CD4-positive, alpha-beta memory T cell (primary cell): Measurements from ENCODE around the gene USH1C. TPM values are rescaled to one million over a fixed set of nuclear protein-coding genes. Genes with fewer than 3 reads are reported as not detected.

ENCODE experiments used
- CTCF ChIA-PET: fragments of 350-600 bp; sonication (Branson Sonifier 250); formaldehyde crosslinking; loops from one replicate; lab custom pipeline; 2021; ENCODE audit warnings: inconsistent platforms; ENCODE audit not compliant: partially characterized antibody; lab: Charles Lee
- POLR2A ChIA-PET: fragments of 350-600 bp; sonication (Branson Sonifier 250); formaldehyde crosslinking; loops from one replicate; lab custom pipeline; 2021; ENCODE audit not compliant: partially characterized antibody; lab: Charles Lee
- DNase-seq, 5 donors: peaks; one replicate each; pipeline versions ENCODE4 v3.0.0 to v3.0.0-alpha.2; 2020 to 2022; ENCODE audit warnings: mixed read lengths in 1 of 5
- H3K27ac ChIP-seq: one replicate; pipeline ENCODE4 v1.7.0; 2013; ENCODE audit warnings: low read depth, low read length
- H3K27me3 ChIP-seq: 2 replicates; pipeline ENCODE4 v1.7.0; 2013; ENCODE audit warnings: mild to moderate bottlenecking, low read length, moderate library complexity; ENCODE audit not compliant: insufficient read depth
- H3K36me3 ChIP-seq: 2 replicates; pipeline ENCODE4 v1.7.0; 2013; ENCODE audit warnings: mild to moderate bottlenecking, low read length, moderate library complexity; ENCODE audit not compliant: insufficient read depth
- H3K4me1 ChIP-seq: 2 replicates; pipeline ENCODE4 v1.7.0; 2013; ENCODE audit warnings: mild to moderate bottlenecking, low read length, moderate library complexity; ENCODE audit not compliant: insufficient read depth
- H3K4me3 ChIP-seq, 2 donors: one replicate each; pipeline ENCODE4 v1.7.0; 2013; ENCODE audit warnings: low read length in 2 of 2, mild to moderate bottlenecking in 1 of 2
- H3K9me3 ChIP-seq, 2 donors: one replicate each; pipeline ENCODE4 v1.7.0; 2013; ENCODE audit warnings: low read length in 2 of 2, control low read depth in 1 of 2; ENCODE audit not compliant: control insufficient read depth in 1 of 2
- H3K27ac Mint-ChIP-seq, 7 donors: one replicate each; pipeline ENCODE4 v1.8.0; 2020 to 2021; ENCODE audit warnings: mixed read lengths in 7 of 7, mild to moderate bottlenecking in 6 of 7, inconsistent platforms in 3 of 7, moderate library complexity in 3 of 7
- H3K27me3 Mint-ChIP-seq, 2 donors: one replicate each; pipeline ENCODE4 v1.8.0; 2020 to 2021; ENCODE audit warnings: mixed read lengths in 2 of 2
- H3K36me3 Mint-ChIP-seq, 2 donors: one replicate each; pipeline ENCODE4 v1.8.0; 2020 to 2021; ENCODE audit warnings: mixed read lengths in 2 of 2, inconsistent platforms in 1 of 2, mild to moderate bottlenecking in 1 of 2
- H3K4me1 Mint-ChIP-seq, 4 donors: one replicate each; pipeline ENCODE4 v1.8.0; 2020 to 2021; ENCODE audit warnings: mixed read lengths in 4 of 4, mild to moderate bottlenecking in 1 of 4
- H3K4me3 Mint-ChIP-seq, 8 donors: one replicate each; pipeline ENCODE4 v1.8.0; 2020 to 2021; ENCODE audit warnings: mixed read lengths in 8 of 8, mild to moderate bottlenecking in 7 of 8, moderate library complexity in 6 of 8, inconsistent platforms in 3 of 8
- H3K9me3 Mint-ChIP-seq, 8 donors: one replicate each; pipeline ENCODE4 v1.8.0; 2020 to 2021; ENCODE audit warnings: mixed read lengths in 8 of 8, mild to moderate bottlenecking in 5 of 8, inconsistent platforms in 3 of 8, moderate library complexity in 1 of 8
- intact Hi-C: fragments of 100-400 bp; cut with micrococcal nuclease; formaldehyde crosslinking; loops from one replicate; pipeline ENCODE4 v1.15.1; 2023
- polyA plus RNA-seq, 2 donors: library from polyadenylated mRNA; unstranded; fragments of 300-500 nt; fragmentation: Illumina TruSeq; gene quantifications; one replicate each; pipeline ENCODE4 v1.2.3, GENCODE V29; 2021
- total RNA-seq, 2 experiments: library from RNA; stranded (reverse); gene quantifications; one replicate each; pipeline ENCODE4 v1.2.3, GENCODE V29; 2021

The USH1C gene
- total and polyA plus RNA-seq, 4 experiments from 2014 or later: not detected

DNA sequence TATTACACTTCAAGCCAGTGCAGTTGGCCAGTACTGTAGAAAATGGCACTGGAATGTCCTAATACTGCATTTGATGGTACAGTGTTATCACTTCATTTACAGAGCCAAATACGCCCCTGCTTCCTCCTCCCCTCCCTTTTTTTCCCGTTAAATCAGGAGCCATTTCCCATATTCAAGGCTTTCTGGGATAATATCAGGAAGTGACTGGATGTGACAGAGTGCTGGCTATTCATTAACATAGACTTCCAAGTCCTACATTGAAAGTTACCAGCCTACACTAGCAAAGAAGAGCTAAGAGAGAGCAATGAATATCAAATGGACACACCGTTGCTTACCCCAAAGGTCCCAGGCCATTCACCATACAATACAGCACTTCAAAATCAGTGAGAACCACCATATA is 35.4 kb downstream of the USH1C start:
- H3K9me3 ChIP-seq: no peaks in the 10 kb centered on the region
- H3K4me1 Mint-ChIP-seq: peaks cover 0 to 2% (median 0%) of the 10 kb centered on the region in 4 donors
- H3K9me3 Mint-ChIP-seq: no peaks in the 10 kb centered on the region
- H3K27ac Mint-ChIP-seq: peak overlapping the region in 1 of 7 donors; percentile 33
- CTCF ChIA-PET: interaction anchor here (0.5 to 6.7 kb wide), 7 partner anchors 9 to 324 kb away, joined by 3 to 98 read pairs (median 6); no protein-coding TSS in a partner anchor
- no peaks in the 10 kb centered on the region for H3K27me3 ChIP-seq
- H3K4me3 Mint-ChIP-seq: no peak overlapping the region
- no peaks in the 10 kb centered on the region for H3K4me1 ChIP-seq
- no peak overlapping the region for H3K4me3 ChIP-seq
- H3K36me3 ChIP-seq: no peaks in the 10 kb centered on the region
- intact Hi-C loops: loop anchor here (10.0 kb wide), 1 partner anchor 724 kb away; no protein-coding TSS in a partner anchor
- no peak overlapping the region for H3K27ac ChIP-seq
- DNase-seq: no peak
- H3K36me3 Mint-ChIP-seq: no peaks in the 10 kb centered on the region
- H3K27me3 Mint-ChIP-seq: peaks cover 4 to 11% of the 10 kb centered on the region in 2 donors
- POLR2A ChIA-PET: no interaction called here

DNA sequence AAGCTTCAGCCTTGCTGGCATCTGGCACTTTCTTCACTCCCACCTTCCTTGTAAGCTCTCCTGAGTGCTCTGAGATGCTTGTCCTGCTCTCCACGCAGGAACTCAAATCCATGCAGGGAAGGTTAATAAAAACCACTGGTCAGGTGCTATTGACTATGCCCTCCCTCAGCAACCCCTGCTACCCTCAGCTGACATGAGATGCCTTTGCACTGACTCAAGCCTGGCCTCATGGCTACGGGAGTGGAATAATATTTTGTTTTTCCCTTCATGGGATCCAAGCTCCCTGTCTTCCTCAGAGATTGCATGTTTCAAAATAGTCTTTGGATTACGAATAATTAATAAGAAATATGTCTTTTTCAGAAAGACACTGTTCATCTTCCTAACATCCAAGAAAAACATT is 35.9 kb downstream of the USH1C start:
- H3K36me3 ChIP-seq: no peaks in the 10 kb centered on the region
- H3K27me3 ChIP-seq: no peaks in the 10 kb centered on the region
- no peak overlapping the region for H3K27ac ChIP-seq
- DNase-seq: no peak
- POLR2A ChIA-PET: no interaction called here
- H3K9me3 ChIP-seq: no peaks in the 10 kb centered on the region
- no peaks in the 10 kb centered on the region for H3K36me3 Mint-ChIP-seq
- peaks cover 4 to 11% of the 10 kb centered on the region in 2 donors for H3K27me3 Mint-ChIP-seq
- intact Hi-C loops: loop anchor here (10.0 kb wide), 1 partner anchor 724 kb away; no protein-coding TSS in a partner anchor
- H3K4me1 ChIP-seq: no peaks in the 10 kb centered on the region
- no peak overlapping the region for H3K4me3 Mint-ChIP-seq
- no peak overlapping the region for H3K27ac Mint-ChIP-seq
- CTCF ChIA-PET: interaction anchor here (0.5 to 6.7 kb wide), 9 partner anchors 8 to 324 kb away, joined by 3 to 98 read pairs (median 6); no protein-coding TSS in a partner anchor
- H3K4me1 Mint-ChIP-seq: peaks cover 0 to 2% (median 0%) of the 10 kb centered on the region in 4 donors
- H3K4me3 ChIP-seq: no peak overlapping the region
- H3K9me3 Mint-ChIP-seq: no peaks in the 10 kb centered on the region

DNA sequence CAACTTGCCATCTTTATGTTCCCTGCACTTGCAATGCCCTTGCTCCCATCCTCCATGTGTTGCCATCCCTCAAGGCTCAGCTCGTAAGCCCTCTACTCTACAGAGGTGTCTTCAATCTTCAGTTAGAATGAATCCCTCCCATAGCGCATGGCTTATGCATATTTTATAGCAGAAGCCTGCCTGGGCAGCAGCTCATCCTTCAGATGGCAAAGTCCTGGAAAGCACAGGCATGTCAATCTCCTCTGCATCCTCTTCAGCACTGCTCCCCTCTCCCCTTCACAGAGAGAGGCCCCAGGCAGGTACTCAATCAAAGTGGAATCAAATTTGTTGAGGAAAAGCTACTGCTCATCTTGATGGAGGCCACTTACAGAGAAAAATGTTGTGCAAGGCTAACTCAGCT is 36.4 kb downstream of the USH1C start:
- intact Hi-C loops: loop anchor here (10.0 kb wide), 1 partner anchor 723 kb away; no protein-coding TSS in a partner anchor
- Mint-ChIP-seq H3K27ac (no peak overlapping the region), H3K36me3 (no peaks in the 10 kb centered on the region), H3K4me3 (no peak overlapping the region), H3K9me3 (no peaks in the 10 kb centered on the region), H3K4me1 (peaks cover 0 to 2% (median 0%) of the 10 kb centered on the region in 4 donors), H3K27me3 (peaks cover 3 to 8% of the 10 kb centered on the region in 2 donors)
- ChIA-PET CTCF (interaction anchor here (1.1 to 6.7 kb wide), 9 partner anchors 12 to 323 kb away, joined by 3 to 98 read pairs (median 6); no protein-coding TSS in a partner anchor), POLR2A (no interaction called here)
- Histone ChIP-seq H3K36me3 (no peaks in the 10 kb centered on the region), H3K4me1 (no peaks in the 10 kb centered on the region), H3K27me3 (no peaks in the 10 kb centered on the region), H3K9me3 (no peaks in the 10 kb centered on the region), H3K27ac (no peak overlapping the region), H3K4me3 (no peak overlapping the region)
- DNase-seq: no peak

DNA sequence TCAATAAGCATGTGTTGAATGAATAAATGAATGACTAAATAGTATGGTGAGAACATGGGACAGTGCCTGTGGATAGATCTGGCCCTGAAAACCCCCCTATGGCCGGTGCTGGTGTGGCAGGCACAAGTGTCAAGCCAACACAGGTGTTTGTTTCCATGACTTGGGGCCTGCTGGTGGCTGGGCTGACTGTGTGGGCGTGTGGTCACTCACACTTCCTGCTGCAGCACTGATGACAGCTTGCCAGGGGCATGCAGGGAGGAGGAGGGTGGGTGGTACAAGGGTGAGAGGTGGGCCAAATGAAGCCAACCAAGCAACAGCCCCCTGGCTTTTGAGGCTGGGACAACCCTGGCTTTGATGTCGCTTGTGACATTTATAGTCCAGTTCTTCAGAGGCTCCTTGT is 37.3 kb downstream of the USH1C start:
- no peak for DNase-seq
- no peak overlapping the region for H3K4me3 ChIP-seq
- no peaks in the 10 kb centered on the region for H3K4me1 ChIP-seq
- peaks cover 0 to 2% (median 0%) of the 10 kb centered on the region in 4 donors for H3K4me1 Mint-ChIP-seq
- no peaks in the 10 kb centered on the region for H3K9me3 ChIP-seq
- H3K9me3 Mint-ChIP-seq: no peaks in the 10 kb centered on the region
- POLR2A ChIA-PET: no interaction called here
- no peaks in the 10 kb centered on the region for H3K36me3 ChIP-seq
- H3K4me3 Mint-ChIP-seq: no peak overlapping the region
- no peak overlapping the region for H3K27ac ChIP-seq
- CTCF ChIA-PET: interaction anchor here (1.2 to 6.7 kb wide), 6 partner anchors 13 to 277 kb away, joined by 4 to 98 read pairs (median 12); no protein-coding TSS in a partner anchor
- intact Hi-C loops: loop anchor here (10.0 kb wide), 1 partner anchor 722 kb away; no protein-coding TSS in a partner anchor
- H3K27ac Mint-ChIP-seq: no peak overlapping the region
- no peaks in the 10 kb centered on the region for H3K27me3 ChIP-seq
- H3K27me3 Mint-ChIP-seq: peaks cover 3 to 7% of the 10 kb centered on the region in 2 donors
- no peaks in the 10 kb centered on the region for H3K36me3 Mint-ChIP-seq

DNA sequence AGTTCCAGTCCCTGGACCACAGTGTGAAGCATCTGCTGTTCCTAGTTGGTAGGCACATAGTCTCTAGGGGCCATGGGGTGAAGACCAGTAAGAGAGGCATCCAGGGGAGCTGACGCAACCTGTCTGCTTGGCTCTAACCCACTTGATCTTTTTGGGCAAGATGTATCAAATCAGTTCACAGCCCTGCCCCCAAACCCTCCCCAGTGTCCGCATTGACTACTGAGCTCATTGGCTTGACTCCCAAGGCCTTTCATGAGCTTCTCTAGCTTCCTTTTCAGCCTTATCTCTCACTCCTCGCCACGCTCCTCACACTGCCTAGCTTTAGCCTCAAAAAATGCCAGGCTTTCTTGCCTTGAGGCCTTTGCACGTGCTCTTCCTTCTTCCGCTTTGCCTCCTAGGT is 37.9 kb downstream of the USH1C start:
- no peak overlapping the region for H3K27ac ChIP-seq
- H3K27me3 ChIP-seq: no peaks in the 10 kb centered on the region
- H3K4me3 ChIP-seq: no peak overlapping the region
- H3K9me3 Mint-ChIP-seq: no peaks in the 10 kb centered on the region
- peaks cover 0 to 2% (median 0%) of the 10 kb centered on the region in 4 donors for H3K4me1 Mint-ChIP-seq
- H3K27me3 Mint-ChIP-seq: peaks cover 3 to 7% of the 10 kb centered on the region in 2 donors
- no peak overlapping the region for H3K4me3 Mint-ChIP-seq
- H3K27ac Mint-ChIP-seq: no peak overlapping the region
- no peak for DNase-seq
- ChIA-PET POLR2A (no interaction called here), CTCF (interaction anchor here (0.6 to 6.7 kb wide), 7 partner anchors 13 to 276 kb away, joined by 3 to 98 read pairs (median 15); partner anchors contain the start of gene KCNJ11)
- no peaks in the 10 kb centered on the region for H3K36me3 Mint-ChIP-seq
- intact Hi-C loops: loop anchor here (10.0 kb wide), 1 partner anchor 722 kb away; no protein-coding TSS in a partner anchor
- H3K4me1 ChIP-seq: no peaks in the 10 kb centered on the region
- H3K36me3 ChIP-seq: no peaks in the 10 kb centered on the region
- no peaks in the 10 kb centered on the region for H3K9me3 ChIP-seq

DNA sequence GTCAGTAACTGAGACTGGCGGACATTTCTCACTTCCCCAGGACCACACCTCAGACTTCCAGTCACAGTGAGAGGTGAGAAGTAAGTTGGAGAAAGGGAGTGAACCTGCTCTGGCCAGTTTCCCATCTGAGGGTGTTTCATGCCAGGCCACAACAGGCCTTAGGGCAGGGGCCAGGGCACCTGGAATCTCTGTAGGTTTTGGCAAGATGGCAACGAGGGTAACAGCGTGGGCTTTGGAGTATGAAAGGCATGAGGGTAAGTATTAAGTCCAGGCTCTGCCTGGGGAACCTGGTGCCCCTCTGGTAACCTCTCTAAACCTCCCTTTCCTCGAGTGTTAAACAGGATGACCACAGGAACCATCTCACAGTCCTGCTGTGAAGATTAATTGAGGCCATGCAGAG is 39.1 kb downstream of the USH1C start:
- peaks cover 0 to 2% (median 0%) of the 10 kb centered on the region in 4 donors for H3K4me1 Mint-ChIP-seq
- POLR2A ChIA-PET: no interaction called here
- intact Hi-C loops: loop anchor here (10.0 kb wide), 1 partner anchor 720 kb away; no protein-coding TSS in a partner anchor

DNA sequence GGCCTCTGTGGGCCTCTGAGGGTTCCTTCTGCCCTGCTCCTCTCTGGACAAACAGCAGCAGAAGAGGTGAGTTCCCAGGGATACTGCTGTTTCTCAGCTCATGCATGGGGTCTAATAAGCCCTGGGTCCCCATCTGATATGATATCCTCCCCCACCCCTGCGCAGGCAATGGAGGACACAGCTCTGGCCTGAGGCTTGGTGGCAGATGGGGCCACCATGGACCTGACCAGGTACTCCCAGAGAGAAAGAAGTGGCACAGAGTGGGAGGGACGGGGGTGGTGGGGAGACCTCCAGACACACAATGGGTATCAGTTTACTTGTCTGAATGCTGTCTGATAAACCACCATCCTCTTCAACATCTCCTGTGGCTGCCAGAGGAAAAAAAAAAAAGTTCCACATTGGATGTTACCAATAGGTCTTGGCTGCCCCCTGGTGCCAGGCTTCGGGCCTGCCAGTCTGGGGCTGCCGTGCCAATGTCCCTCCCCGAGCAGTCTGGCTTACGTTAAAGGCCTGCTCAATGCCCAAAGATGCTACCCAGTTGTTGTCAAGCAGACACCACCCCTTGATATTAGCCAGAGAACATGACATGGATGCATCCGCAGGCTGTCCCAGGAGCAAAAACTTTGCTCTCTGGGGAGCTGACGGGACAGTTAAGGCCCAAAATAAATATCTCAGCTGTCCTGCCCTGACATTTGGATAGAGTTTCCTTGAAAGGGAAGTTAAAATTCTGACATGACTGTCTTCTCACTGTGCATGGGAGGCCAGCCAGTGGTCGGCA is 39.7 kb downstream of the USH1C start:
- H3K27ac ChIP-seq: no peak overlapping the region
- Mint-ChIP-seq H3K27ac (peak overlapping the region in 1 of 7 donors; percentile 47), H3K4me1 (peaks cover 0 to 2% (median 0%) of the 10 kb centered on the region in 4 donors), H3K36me3 (no peaks in the 10 kb centered on the region), H3K4me3 (no peak overlapping the region), H3K27me3 (peaks cover 3 to 6% of the 10 kb centered on the region in 2 donors), H3K9me3 (no peaks in the 10 kb centered on the region)
- H3K4me1 ChIP-seq: no peaks in the 10 kb centered on the region
- no peaks in the 10 kb centered on the region for H3K27me3 ChIP-seq
- H3K4me3 ChIP-seq: no peak overlapping the region
- POLR2A ChIA-PET: no interaction called here
- CTCF ChIA-PET: interaction anchor here (0.7 to 6.7 kb wide), 11 partner anchors 9 to 719 kb away, joined by 3 to 98 read pairs (median 6); partner anchors contain the start of gene KCNJ11
- H3K9me3 ChIP-seq: no peaks in the 10 kb centered on the region
- no peaks in the 10 kb centered on the region for H3K36me3 ChIP-seq
- peak; percentile 64 to 73 (median 71) for DNase-seq
- intact Hi-C loops: loop anchor here (1.0 to 10.0 kb wide), 5 partner anchors 115 to 720 kb away; no protein-coding TSS in a partner anchor

More for the DNA sequence above, 39.1 kb downstream of the USH1C start:
- CTCF ChIA-PET: interaction anchor here (0.7 to 6.7 kb wide), 9 partner anchors 9 to 720 kb away, joined by 3 to 98 read pairs (median 14); partner anchors contain the start of gene KCNJ11
- DNase-seq: no peak
- Histone ChIP-seq H3K4me3 (no peak overlapping the region), H3K27me3 (no peaks in the 10 kb centered on the region), H3K27ac (no peak overlapping the region), H3K4me1 (no peaks in the 10 kb centered on the region), H3K9me3 (no peaks in the 10 kb centered on the region), H3K36me3 (no peaks in the 10 kb centered on the region)
- peaks cover 3 to 7% of the 10 kb centered on the region in 2 donors for H3K27me3 Mint-ChIP-seq
- no peak overlapping the region for H3K27ac Mint-ChIP-seq
- no peaks in the 10 kb centered on the region for H3K36me3 Mint-ChIP-seq
- no peaks in the 10 kb centered on the region for H3K9me3 Mint-ChIP-seq
- H3K4me3 Mint-ChIP-seq: no peak overlapping the region
